Measurements from ENCODE around the gene SLC25A41. TPM values are rescaled to one million over a fixed set of nuclear protein-coding genes. Genes with fewer than 3 reads are reported as not detected.

Gene SLC25A41
- total and polyA plus RNA-seq, 2 of the 13 experiments (the other 11 are each of a cell fraction or from before 2014, with no cell fraction given) = 0.33 to 0.95 TPM

- TF ChIP-seq RFXANK (CRISPR knock-in tag; IDR thresholded peaks at IDR 0.05) (no peak), ZSCAN29 (CRISPR knock-in tag; conservative IDR thresholded peaks at IDR 0.05) (no peak), ZBTB26 (CRISPR knock-in tag; IDR thresholded peaks at IDR 0.05; ENCODE audit: borderline replicate concordance) (0 out of 2 replicates have a peak, but pooled peaks have one; percentile 16), ATRX (CRISPR knock-in tag; IDR thresholded peaks at IDR 0.05; ENCODE audit: borderline replicate concordance) (no peak), MED1 (CRISPR knock-in tag; IDR thresholded peaks at IDR 0.05) (no peak; the same call in 1 of the 2 replicates), SP4 (CRISPR knock-in tag; IDR thresholded peaks at IDR 0.05) (peak; percentile 75; the same call in 1 of the 2 replicates), PLRG1 (conservative IDR thresholded peaks at IDR 0.05) (no peak), ARNT2 (CRISPR knock-in tag; IDR thresholded peaks at IDR 0.05; ENCODE audit: low read depth) (peak; percentile 42), MXD4 (CRISPR knock-in tag; IDR thresholded peaks at IDR 0.05) (no peak), ZNF790 (CRISPR knock-in tag; IDR thresholded peaks at IDR 0.05; ENCODE audit: borderline replicate concordance) (no peak), PCBP2 (optimal IDR thresholded peaks at IDR 0.05; ENCODE audit: low read depth, low read length, poor library complexity, severe bottlenecking) (no peak), ZNF598 (CRISPR knock-in tag; IDR thresholded peaks at IDR 0.05; ENCODE audit: borderline replicate concordance) (peak; percentile 69; the same call in 1 of the 2 replicates), ZNF777 (CRISPR knock-in tag; IDR thresholded peaks at IDR 0.05) (peak; percentile 99)
- TF ChIP-seq, protein P1, sequence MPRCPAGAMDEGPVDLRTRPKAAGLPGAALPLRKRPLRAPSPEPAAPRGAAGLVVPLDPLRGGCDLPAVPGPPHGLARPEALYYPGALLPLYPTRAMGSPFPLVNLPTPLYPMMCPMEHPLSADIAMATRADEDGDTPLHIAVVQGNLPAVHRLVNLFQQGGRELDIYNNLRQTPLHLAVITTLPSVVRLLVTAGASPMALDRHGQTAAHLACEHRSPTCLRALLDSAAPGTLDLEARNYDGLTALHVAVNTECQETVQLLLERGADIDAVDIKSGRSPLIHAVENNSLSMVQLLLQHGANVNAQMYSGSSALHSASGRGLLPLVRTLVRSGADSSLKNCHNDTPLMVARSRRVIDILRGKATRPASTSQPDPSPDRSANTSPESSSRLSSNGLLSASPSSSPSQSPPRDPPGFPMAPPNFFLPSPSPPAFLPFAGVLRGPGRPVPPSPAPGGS (CRISPR knock-in tag; IDR thresholded peaks at IDR 0.05) = no peak
- TF ChIP-seq, protein P2, sequence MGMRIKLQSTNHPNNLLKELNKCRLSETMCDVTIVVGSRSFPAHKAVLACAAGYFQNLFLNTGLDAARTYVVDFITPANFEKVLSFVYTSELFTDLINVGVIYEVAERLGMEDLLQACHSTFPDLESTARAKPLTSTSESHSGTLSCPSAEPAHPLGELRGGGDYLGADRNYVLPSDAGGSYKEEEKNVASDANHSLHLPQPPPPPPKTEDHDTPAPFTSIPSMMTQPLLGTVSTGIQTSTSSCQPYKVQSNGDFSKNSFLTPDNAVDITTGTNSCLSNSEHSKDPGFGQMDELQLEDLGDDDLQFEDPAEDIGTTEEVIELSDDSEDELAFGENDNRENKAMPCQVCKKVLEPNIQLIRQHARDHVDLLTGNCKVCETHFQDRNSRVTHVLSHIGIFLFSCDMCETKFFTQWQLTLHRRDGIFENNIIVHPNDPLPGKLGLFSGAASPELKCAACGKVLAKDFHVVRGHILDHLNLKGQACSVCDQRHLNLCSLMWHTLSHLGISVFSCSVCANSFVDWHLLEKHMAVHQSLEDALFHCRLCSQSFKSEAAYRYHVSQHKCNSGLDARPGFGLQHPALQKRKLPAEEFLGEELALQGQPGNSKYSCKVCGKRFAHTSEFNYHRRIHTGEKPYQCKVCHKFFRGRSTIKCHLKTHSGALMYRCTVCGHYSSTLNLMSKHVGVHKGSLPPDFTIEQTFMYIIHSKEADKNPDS (CRISPR knock-in tag; IDR thresholded peaks at IDR 0.05) = 0 out of 2 replicates have a peak, but pooled peaks have one; percentile 29
- TF ChIP-seq, protein P3, sequence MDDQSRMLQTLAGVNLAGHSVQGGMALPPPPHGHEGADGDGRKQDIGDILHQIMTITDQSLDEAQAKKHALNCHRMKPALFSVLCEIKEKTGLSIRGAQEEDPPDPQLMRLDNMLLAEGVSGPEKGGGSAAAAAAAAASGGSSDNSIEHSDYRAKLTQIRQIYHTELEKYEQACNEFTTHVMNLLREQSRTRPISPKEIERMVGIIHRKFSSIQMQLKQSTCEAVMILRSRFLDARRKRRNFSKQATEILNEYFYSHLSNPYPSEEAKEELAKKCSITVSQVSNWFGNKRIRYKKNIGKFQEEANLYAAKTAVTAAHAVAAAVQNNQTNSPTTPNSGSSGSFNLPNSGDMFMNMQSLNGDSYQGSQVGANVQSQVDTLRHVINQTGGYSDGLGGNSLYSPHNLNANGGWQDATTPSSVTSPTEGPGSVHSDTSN (CRISPR knock-in tag; IDR thresholded peaks at IDR 0.05; ENCODE audit: borderline replicate concordance) = no peak
- TF ChIP-seq, protein P4, sequence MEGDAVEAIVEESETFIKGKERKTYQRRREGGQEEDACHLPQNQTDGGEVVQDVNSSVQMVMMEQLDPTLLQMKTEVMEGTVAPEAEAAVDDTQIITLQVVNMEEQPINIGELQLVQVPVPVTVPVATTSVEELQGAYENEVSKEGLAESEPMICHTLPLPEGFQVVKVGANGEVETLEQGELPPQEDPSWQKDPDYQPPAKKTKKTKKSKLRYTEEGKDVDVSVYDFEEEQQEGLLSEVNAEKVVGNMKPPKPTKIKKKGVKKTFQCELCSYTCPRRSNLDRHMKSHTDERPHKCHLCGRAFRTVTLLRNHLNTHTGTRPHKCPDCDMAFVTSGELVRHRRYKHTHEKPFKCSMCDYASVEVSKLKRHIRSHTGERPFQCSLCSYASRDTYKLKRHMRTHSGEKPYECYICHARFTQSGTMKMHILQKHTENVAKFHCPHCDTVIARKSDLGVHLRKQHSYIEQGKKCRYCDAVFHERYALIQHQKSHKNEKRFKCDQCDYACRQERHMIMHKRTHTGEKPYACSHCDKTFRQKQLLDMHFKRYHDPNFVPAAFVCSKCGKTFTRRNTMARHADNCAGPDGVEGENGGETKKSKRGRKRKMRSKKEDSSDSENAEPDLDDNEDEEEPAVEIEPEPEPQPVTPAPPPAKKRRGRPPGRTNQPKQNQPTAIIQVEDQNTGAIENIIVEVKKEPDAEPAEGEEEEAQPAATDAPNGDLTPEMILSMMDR (CRISPR knock-in tag; IDR thresholded peaks at IDR 0.05) = no peak
- TF ChIP-seq, protein P5, sequence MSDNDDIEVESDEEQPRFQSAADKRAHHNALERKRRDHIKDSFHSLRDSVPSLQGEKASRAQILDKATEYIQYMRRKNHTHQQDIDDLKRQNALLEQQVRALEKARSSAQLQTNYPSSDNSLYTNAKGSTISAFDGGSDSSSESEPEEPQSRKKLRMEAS (IDR thresholded peaks at IDR 0.05) = peak; percentile 45; the same call in 1 of the 2 replicates
- TF ChIP-seq, protein P6, sequence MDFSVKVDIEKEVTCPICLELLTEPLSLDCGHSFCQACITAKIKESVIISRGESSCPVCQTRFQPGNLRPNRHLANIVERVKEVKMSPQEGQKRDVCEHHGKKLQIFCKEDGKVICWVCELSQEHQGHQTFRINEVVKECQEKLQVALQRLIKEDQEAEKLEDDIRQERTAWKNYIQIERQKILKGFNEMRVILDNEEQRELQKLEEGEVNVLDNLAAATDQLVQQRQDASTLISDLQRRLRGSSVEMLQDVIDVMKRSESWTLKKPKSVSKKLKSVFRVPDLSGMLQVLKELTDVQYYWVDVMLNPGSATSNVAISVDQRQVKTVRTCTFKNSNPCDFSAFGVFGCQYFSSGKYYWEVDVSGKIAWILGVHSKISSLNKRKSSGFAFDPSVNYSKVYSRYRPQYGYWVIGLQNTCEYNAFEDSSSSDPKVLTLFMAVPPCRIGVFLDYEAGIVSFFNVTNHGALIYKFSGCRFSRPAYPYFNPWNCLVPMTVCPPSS (IDR thresholded peaks at IDR 0.05) = no peak
Observed at GRCh38 chr19:6464070-6464873, 30.7 kb upstream of the SLC25A41 start, which contains the start of gene CRB3 (continued).

All from HepG2 (cell line).